Hypothalamus (tissue), 51 donors: ENCODE results near the gene ACAP2.
"Not testable (repeated sequence)": the region's sequence is repeated elsewhere in the genome, so short reads cannot be mapped to it uniquely, and the experiment has no call there.

Source experiments
- DNase-seq, 51 donors: peaks; one replicate each; lab custom pipeline; 2025; lab: John Stamatoyannopoulos, UW

ACAP2 gene

DNA sequence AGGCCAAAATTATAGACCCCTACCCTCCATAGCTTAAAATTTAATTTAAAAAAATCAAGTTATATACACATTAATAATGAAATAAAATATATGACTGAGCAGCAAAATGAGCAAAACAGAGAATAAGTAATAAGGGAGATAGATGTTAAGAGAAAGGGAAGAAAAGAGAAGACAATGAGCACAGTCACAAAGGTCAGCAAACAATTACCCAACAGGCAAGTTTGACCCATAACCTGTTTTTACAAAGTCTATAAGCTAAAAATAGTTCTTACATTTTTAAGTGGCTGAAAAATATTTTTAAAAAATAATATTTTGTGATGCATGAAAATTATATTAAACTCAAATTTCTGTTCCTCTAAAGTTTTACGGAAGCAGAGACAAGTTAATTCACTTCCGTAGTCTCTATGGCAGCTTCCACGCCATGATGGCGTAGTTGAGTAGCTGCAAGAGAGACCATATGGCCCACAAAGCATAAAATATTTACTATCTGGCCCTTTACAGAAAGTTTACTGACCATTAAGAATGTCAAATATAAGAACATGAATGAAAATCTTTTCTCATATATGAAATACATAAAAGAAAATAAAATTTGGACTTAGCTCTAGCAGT lies 47.5 kb downstream of the ACAP2 start:
- DNase-seq: no peak

GRCh38 chr3:195394700-195395099 lies 48.1 kb downstream of the ACAP2 start:
- DNase-seq: no peak

GRCh38 chr3:195394024-195394423 lies 48.8 kb downstream of the ACAP2 start:
- no peak for DNase-seq

DNA sequence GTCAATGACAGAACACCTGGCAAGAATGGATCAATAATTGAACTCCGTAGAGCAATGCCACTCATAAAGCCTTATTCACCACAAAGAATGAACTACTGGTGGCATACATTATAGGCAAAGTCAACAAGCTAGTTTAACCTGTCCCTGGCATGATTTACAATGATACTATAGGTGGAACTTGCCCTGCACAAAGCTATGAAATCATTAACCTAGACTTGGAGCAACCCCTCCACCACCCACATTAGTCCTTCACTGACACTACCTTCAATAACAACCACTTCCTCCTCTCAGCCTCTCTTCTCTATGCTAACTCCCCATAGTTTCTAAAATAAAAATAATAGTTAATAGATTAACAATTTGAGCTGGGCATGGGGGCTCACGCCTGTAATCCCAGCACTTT lies 54.4 kb downstream of the ACAP2 start:
- no peak for DNase-seq

GRCh38 chr3:195386739-195387138 lies 56.1 kb downstream of the ACAP2 start:
- no peak for DNase-seq

- DNase-seq: no peak
Observed at GRCh38 chr3:195385526-195385925, 57.3 kb downstream of the ACAP2 start.

DNA sequence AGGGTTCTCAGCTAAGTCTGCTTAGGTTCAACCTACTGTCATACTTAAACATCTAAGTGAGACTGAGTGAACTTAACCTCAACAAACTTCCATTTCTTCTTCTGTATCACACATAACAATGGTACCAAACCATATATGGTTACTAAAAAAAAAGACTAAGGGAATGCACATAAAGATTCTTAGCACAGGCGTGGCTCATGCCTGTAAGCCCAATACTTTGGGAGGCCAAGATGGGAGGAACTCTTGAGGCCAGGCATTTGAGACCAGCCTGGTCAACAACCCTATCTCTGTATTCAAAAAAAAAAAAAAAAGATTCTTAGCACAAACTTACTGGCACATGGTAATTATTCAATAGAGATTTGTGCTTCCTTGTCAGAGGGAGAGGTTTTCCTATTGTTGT lies 57.9 kb downstream of the ACAP2 start:
- no peak for DNase-seq

DNA sequence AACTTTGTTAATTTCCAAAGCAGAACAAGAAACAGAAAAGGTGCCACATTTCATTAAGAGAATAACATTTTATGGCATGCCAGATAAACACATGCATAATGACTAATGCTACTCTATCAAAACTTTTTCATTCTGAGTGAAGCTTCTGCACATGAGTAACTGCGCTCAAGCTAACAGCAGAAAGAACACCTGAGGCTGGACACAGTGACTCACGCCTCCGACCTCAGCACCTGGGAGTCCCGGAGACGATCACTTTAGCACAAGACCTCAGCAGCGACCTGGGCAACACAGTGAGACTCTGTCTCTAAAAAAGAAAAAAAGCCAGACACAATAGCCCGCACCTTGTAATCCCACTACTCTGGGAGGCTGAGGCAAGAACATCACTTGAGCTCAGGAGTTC lies 70.6 kb downstream of the ACAP2 start:
- no peak for DNase-seq

DNA sequence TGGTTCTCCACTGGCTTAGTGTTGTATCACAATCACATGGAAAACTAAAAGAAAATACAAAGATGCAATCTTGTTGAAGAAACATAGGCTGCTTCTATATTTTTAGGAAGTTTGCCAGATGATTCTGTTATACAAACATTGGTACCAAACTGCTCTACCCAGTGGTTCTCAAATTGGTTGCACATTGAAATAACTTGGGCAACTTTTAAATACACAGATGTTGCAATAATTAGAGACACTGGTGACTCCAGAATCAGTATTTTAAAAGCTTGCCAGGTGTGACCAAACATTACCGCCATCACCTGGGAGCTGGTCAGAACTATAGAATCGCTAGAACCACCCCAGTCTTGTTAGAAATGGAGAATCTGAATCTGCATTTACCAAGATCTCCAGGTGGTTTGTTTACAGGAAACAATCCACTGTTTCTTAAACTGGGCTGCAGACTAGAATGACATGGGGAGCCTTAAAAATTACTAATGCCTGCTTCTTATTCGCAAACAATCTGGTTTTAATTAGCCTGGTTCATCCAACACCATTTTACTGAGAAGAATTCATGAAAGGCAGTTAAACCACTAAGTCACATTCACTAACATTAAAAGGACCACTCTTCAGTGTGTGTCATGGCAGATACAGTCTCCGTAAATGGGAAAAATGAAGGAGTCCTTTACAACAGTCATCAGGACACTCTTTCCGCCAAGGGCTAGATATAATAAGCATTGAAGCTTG lies 76.5 kb downstream of the ACAP2 start:
- DNase-seq: no peak

- DNase-seq: no peak
Observed at GRCh38 chr3:195365371-195365770, 77.4 kb downstream of the ACAP2 start.

- not testable (repeated sequence) for DNase-seq
Observed at GRCh38 chr3:195357797-195358196, 85.0 kb downstream of the ACAP2 start.

GRCh38 chr3:195356151-195357086 lies 86.4 kb downstream of the ACAP2 start:
- peak in 45 of 51 donors; percentile 7 to 77 (median 40) for DNase-seq

DNA sequence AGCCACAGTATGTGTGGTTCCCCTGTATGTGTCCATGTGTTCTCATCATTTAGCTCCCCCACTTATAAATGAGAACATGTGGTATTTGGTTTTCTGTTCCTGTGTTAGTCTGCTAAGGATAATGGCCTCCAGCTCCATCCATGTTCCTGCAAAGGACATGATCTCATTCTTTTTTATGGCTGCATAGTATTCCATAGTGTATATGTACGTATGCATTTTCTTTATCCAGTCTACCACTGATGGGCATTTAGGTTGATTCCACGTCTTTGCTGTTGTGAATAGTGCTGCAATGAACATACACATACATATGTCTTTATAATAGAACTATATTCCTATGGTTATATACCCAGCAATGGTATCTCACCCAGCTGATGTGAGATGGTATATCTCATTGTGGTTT lies 88.8 kb downstream of the ACAP2 start:
- DNase-seq: not testable (repeated sequence)

DNA sequence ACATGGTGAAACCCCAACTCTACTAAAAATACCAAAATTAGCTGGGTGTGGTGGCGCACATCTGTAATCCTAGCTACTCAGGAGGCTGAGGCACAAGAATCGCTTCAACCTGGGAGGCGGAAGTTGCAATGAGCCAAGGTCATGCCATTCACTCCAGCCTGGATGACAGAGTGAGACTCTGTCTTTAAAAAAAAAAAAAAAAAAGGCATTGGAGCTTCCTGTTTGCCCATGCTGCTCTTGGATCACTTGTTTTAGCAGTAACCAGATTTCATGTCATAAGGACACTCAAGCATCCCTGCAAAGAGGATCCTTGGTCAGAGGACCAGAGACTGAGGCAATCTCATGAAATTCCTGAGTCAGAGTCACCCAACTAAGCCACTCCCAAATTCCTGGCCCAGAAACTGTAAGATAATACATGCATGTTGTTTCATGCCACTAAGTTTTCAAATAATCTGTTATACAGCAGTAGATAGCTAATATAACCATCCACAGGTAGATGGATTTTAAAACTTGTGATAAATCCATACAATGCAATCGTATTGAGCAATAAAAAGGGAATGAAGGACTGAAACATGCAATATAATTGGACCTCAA lies 89.8 kb downstream of the ACAP2 start:
- no peak for DNase-seq

DNA sequence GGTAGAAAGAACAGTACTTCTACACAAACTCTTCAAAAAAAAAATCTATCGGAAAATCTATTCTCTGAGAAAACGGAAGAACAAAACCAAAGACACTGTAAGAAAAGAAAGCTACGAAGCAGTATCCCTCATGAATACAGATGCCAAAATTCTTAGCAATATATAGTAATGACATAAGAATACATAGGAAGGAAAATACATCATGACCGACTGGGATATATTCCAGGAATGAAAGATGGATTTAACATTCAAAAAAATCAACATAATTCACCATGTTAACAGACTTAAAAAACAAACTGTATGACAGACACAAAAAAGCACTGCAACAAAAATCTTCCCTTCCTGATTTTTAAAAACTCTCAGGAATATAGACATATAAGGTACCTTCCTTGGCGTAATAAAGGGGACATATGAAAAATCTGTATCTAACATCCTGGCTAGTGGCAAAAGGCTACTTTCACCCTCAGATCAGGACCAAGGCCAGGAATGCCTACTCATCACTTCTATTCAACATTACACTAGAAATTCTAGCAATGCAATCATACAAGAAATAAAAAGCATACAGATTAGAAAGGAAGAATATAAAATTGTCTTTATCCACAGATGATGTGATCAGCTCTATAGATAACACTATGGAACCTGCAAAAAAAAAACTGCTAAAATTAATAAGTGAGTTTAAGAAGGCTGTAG lies 94.2 kb downstream of the ACAP2 start:
- no peak for DNase-seq

- no peak for DNase-seq
Observed at GRCh38 chr3:195337747-195338146, 105.1 kb downstream of the ACAP2 start.

GRCh38 chr3:195334967-195335366 lies 107.9 kb downstream of the ACAP2 start:
- DNase-seq: no peak

DNA sequence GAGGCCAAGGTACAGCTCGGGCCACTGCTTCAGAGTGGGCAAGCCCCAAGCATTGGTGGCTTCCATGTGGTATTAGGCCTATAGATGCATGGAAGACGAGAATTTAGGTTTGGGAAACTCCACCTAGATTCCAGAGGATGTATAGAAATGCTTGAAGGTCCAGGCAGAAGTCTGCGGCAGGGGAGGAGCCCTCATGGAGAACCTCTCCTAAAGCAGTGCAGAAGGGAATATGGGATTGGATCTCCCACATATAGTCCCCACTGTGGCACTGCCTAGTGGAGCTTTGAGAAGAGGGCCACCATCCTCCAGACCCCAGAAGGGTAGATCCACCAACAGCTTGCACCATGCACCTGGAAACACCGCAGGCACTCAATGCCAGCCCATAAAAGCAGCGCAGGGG lies 123.8 kb downstream of the ACAP2 start:
- no peak for DNase-seq

DNA sequence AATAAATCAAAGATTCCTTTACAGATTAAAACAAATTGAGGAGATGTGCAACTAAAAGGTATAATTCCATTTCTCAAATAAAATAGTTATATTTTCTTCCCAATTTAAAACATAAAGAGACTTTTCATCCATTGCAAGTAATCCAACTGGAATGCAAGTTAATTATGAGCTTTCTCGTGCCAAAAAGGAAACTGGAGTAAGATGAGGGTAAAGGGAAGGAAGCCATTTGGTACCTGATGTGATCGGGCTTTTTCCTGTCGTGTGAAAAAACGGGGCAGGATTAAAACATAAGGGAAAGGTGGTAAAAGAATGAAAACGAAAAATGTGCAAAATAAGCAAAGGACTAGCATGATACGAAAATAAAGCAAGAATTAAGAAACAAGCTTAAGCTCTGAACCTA lies 130.1 kb downstream of the ACAP2 start:
- no peak for DNase-seq

DNA sequence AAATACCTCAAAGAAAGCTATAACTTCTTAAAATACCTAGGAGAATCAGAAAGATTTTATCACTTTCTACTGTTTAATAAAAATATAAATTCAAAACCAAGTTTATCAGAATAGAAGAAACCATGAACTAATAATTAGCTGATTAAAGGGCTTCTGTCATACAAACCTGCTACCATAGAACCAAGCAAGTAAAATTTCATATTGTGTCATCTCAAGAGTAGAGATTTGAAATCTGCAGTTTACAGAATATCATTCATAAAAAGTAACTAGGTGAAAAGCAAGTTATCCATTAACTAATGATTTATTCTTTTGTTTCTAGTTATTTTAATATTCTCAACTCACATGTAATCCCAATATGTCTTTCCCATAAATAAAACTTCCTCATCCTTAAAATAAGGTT lies 135.1 kb downstream of the ACAP2 start:
- no peak for DNase-seq

- no peak for DNase-seq
Observed at GRCh38 chr3:195306369-195306768, 136.5 kb downstream of the ACAP2 start.
